H1 (cell line): ENCODE measurements around the gene PDCD5. TPM values are rescaled to one million over a fixed set of nuclear protein-coding genes. Genes with fewer than 3 reads are reported as not detected.

ENCODE experiments used
- CTCF ChIA-PET: fragments of 300-600 bp; sonication (Branson Sonifier 250); formaldehyde crosslinking; loops from one replicate; lab custom pipeline; 2021; ENCODE audit not compliant: partially characterized antibody; lab: Charles Lee
- POLR2A ChIA-PET: fragments of 300-600 bp; sonication (Branson Sonifier 250); formaldehyde crosslinking; loops from one replicate; lab custom pipeline; 2021; ENCODE audit warnings: inconsistent platforms; ENCODE audit not compliant: partially characterized antibody; lab: Charles Lee
- DNase-seq, 2 experiments: peaks; one replicate each; pipeline versions ENCODE4 v3.0.0 to v3.0.0-alpha.2; 2010 to 2022; ENCODE audit warnings: low spot score in 2 of 2, low read depth in 1 of 2, mixed read lengths in 1 of 2
- FAIRE-seq: peaks from 2 replicates; lab custom pipeline; 2011; peaks lifted over from hg19 to GRCh38; lab: Jason Lieb, UNC
- H2AFZ ChIP-seq: 2 replicates; pipeline ENCODE4 v1.8.1; 2012; ENCODE audit warnings: low read length, inconsistent platforms
- H2AK5ac ChIP-seq: 2 replicates; pipeline ENCODE4 v1.6.1; 2013; ENCODE audit warnings: low read depth, low read length
- H2BK120ac ChIP-seq: replicated peaks from 2 replicates; pipeline ENCODE3; 2013; ENCODE audit warnings: low read depth, low read length, inconsistent platforms
- H2BK12ac ChIP-seq: 2 replicates; pipeline ENCODE4 v1.6.1; 2013; ENCODE audit warnings: low read depth, low read length
- H2BK15ac ChIP-seq: 2 replicates; pipeline ENCODE4 v1.6.1; 2013; ENCODE audit warnings: low read length
- H2BK20ac ChIP-seq: 2 replicates; pipeline ENCODE4 v1.6.1; 2013; ENCODE audit warnings: low read length
- H2BK5ac ChIP-seq: 2 replicates; pipeline ENCODE4 v1.6.1; 2013; ENCODE audit warnings: low read depth, low read length
- H3K14ac ChIP-seq: 2 replicates; pipeline ENCODE4 v1.6.1; 2013; ENCODE audit warnings: inconsistent platforms; ENCODE audit not compliant: insufficient read length
- H3K18ac ChIP-seq: 2 replicates; pipeline ENCODE4 v1.6.1; 2013; ENCODE audit warnings: low read length; ENCODE audit errors: extremely low read depth
- H3K23ac ChIP-seq: 2 replicates; pipeline ENCODE4 v1.6.1; 2013; ENCODE audit warnings: inconsistent platforms; ENCODE audit not compliant: insufficient read length
- H3K23me2 ChIP-seq: 2 replicates; pipeline ENCODE4 v1.6.1; 2013; ENCODE audit warnings: low read depth, low read length
- H3K27ac ChIP-seq: 2 replicates; pipeline ENCODE4 v1.6.1; 2011; ENCODE audit warnings: low read depth, low read length, inconsistent platforms
- H3K27me3 ChIP-seq, 4 experiments: replicated peaks in 1 of 4; 1 replicate in 1 of 4; 2 replicates in 3 of 4; pipeline versions ENCODE4 v1.6.1 to v1.8.1; 2011 to 2013; ENCODE audit warnings: low read length in 3 of 4, mild to moderate bottlenecking in 3 of 4, inconsistent platforms in 2 of 4, mixed read lengths in 2 of 4, moderate library complexity in 1 of 4; ENCODE audit not compliant: control insufficient read depth in 3 of 4, insufficient read depth in 3 of 4; ENCODE audit errors: extremely low read depth in 1 of 4
- H3K36me3 ChIP-seq, 4 experiments: 2 replicates each; pipeline versions ENCODE4 v1.6.1 to v1.8.1; 2011 to 2013; ENCODE audit warnings: mild to moderate bottlenecking in 4 of 4, low read length in 3 of 4, moderate library complexity in 2 of 4, control low read depth in 1 of 4, inconsistent platforms in 1 of 4; ENCODE audit not compliant: insufficient read depth in 4 of 4, control insufficient read depth in 2 of 4
- H3K4ac ChIP-seq: replicated peaks from 2 replicates; pipeline ENCODE3; 2013; ENCODE audit warnings: low read length, low read depth, mixed read lengths, inconsistent platforms; ENCODE audit not compliant: insufficient read length
- H3K4me1 ChIP-seq, 4 experiments: replicated peaks in 1 of 4; 1 replicate in 1 of 4; 2 replicates in 3 of 4; pipeline versions ENCODE4 v1.6.1 to v1.8.1; 2011 to 2013; ENCODE audit warnings: low read length in 3 of 4, inconsistent platforms in 2 of 4, mixed read lengths in 1 of 4; ENCODE audit not compliant: insufficient read depth in 4 of 4, control insufficient read depth in 3 of 4
- H3K4me2 ChIP-seq, 2 experiments: 2 replicates each; pipeline versions ENCODE4 v1.6.1 to v1.8.1; 2011 to 2013; ENCODE audit warnings: low read depth in 2 of 2, low read length in 2 of 2, control low read depth in 1 of 2, inconsistent platforms in 1 of 2, mild to moderate bottlenecking in 1 of 2; ENCODE audit not compliant: insufficient read depth in 1 of 2
- H3K4me3 ChIP-seq, 4 experiments: fragments of 200-600, 300-600 bp in 1 of 4; sonication (generic), shearing (Covaris generic), sonication (Bioruptor Twin) in 1 of 4; 2 replicates each; pipeline versions ENCODE4 v1.5.1 to v1.8.1; 2011 to 2016; ENCODE audit warnings: low read length in 4 of 4, low read depth in 3 of 4, control low read depth in 2 of 4, inconsistent platforms in 2 of 4, mild to moderate bottlenecking in 2 of 4, mixed read lengths in 1 of 4, moderate library complexity in 1 of 4; ENCODE audit not compliant: insufficient read depth in 2 of 4; ENCODE audit errors: extremely low read depth in 1 of 4
- H3K56ac ChIP-seq: replicated peaks from 2 replicates; pipeline ENCODE3; 2013; ENCODE audit warnings: low read depth, mild to moderate bottlenecking, mixed read lengths, low read length, inconsistent platforms; ENCODE audit not compliant: insufficient read length
- H3K79me1 ChIP-seq: 2 replicates; pipeline ENCODE4 v1.6.1; 2013; ENCODE audit warnings: low read depth, low read length, control low read depth
- H3K79me2 ChIP-seq, 2 experiments: 2 replicates each; pipeline versions ENCODE4 v1.6.1 to v1.8.1; 2012 to 2013; ENCODE audit warnings: low read length in 2 of 2, mild to moderate bottlenecking in 2 of 2, inconsistent platforms in 1 of 2; ENCODE audit not compliant: insufficient read depth in 2 of 2, control insufficient read depth in 1 of 2
- H3K9ac ChIP-seq, 4 experiments: replicated peaks in 1 of 4; 1 replicate in 1 of 4; 2 replicates in 3 of 4; pipeline versions ENCODE4 v1.6.1 to v1.8.1; 2011 to 2013; ENCODE audit warnings: low read depth in 3 of 4, low read length in 3 of 4, control low read depth in 2 of 4, mild to moderate bottlenecking in 2 of 4, moderate library complexity in 2 of 4, inconsistent platforms in 1 of 4; ENCODE audit errors: extremely low read depth in 1 of 4
- H3K9me3 ChIP-seq, 2 experiments: 2 replicates each; pipeline versions ENCODE4 v1.6.1 to v1.8.1; 2012 to 2013; ENCODE audit warnings: mild to moderate bottlenecking in 2 of 2, moderate library complexity in 2 of 2, control low read depth in 1 of 2, inconsistent platforms in 1 of 2, low read depth in 1 of 2, low read length in 1 of 2, mixed read lengths in 1 of 2; ENCODE audit not compliant: insufficient read depth in 2 of 2
- H4K20me1 ChIP-seq, 2 experiments: replicated peaks in 1 of 2; 2 replicates each; pipeline versions ENCODE3 to v1.8.1; 2011 to 2013; ENCODE audit warnings: inconsistent platforms in 2 of 2, low read length in 2 of 2, mild to moderate bottlenecking in 1 of 2; ENCODE audit not compliant: insufficient read depth in 2 of 2, control insufficient read depth in 1 of 2
- H4K5ac ChIP-seq: 2 replicates; pipeline ENCODE4 v1.6.1; 2013; ENCODE audit warnings: low read length, low read depth, mixed read lengths, inconsistent platforms; ENCODE audit not compliant: insufficient read length
- H4K8ac ChIP-seq: 2 replicates; pipeline ENCODE4 v1.8.0; 2013; ENCODE audit warnings: mild to moderate bottlenecking, moderate library complexity, low read length, inconsistent platforms; ENCODE audit not compliant: insufficient read depth; ENCODE audit errors: extremely low read depth
- H4K91ac ChIP-seq: replicated peaks from 2 replicates; pipeline ENCODE3; 2013; ENCODE audit warnings: low read length, mixed read lengths, inconsistent platforms; ENCODE audit not compliant: insufficient read length
- GABPA ChIP-seq: IDR thresholded peaks from 2 replicates; pipeline ENCODE4 v1.6.1; 2011; ENCODE audit warnings: mild to moderate bottlenecking, low read length, moderate library complexity, borderline replicate concordance; ENCODE audit not compliant: insufficient read depth
- SRF ChIP-seq: IDR thresholded peaks from 2 replicates; pipeline ENCODE4 v1.6.1; 2011; ENCODE audit warnings: mild to moderate bottlenecking, low read depth, low read length, moderate library complexity
- TAF7 ChIP-seq: optimal IDR thresholded peaks from 2 replicates; pipeline ENCODE3; 2011; ENCODE audit warnings: low read depth, mild to moderate bottlenecking, inconsistent platforms, low read length, moderate library complexity, borderline replicate concordance
- TBP ChIP-seq: IDR thresholded peaks from 2 replicates; pipeline ENCODE4 v1.6.1; 2011; ENCODE audit warnings: low read depth, low read length, improper control_type of control experiment
- WGBS, 2 experiments: shearing (Covaris generic) in 1 of 2; methylation state at CpG; one replicate each; pipeline versions ENCODE4 v1.1.6 to v1.1.7; 2013 to 2015; ENCODE audit warnings: low lambda C conversion rate in 2 of 2, mixed read lengths in 2 of 2, inconsistent platforms in 1 of 2, low coverage in 1 of 2, missing lambda C conversion rate in 1 of 2; ENCODE audit not compliant: insufficient replicate concordance in 2 of 2, insufficient coverage in 1 of 2, insufficient read length in 1 of 2; ENCODE audit errors: extremely low coverage in 1 of 2, missing lambda C conversion rate in 1 of 2; 5-methylcytosine and 5-hydroxymethylcytosine counted together
- polyA plus RNA-seq, 7 experiments: library from polyadenylated mRNA; depleted of rRNA in 3 of 7; stranded (reverse) in 5 of 7; unstranded in 2 of 7; fragments of >200 nt in 5 of 7; fragments of 200-250 nt in 2 of 7; gene quantifications; 1 replicate in 5 of 7; 2 replicates in 1 of 7; 4 replicates in 1 of 7; pipeline versions ENCODE4 v1.2.1 to v1.2.3, GENCODE V29; 2011 to 2013; ENCODE audit warnings: missing spikeins in 2 of 7, mixed read lengths in 2 of 7
- total RNA-seq: library from RNA; stranded (reverse); fragmentation: NEBNext Ultra II Directional; extraction: Animal tissue kit (Norgen Biotek cat#: 25700); gene quantifications from 2 replicates; pipeline ENCODE4 v1.2.1, GENCODE V29; 2021

Gene PDCD5
- total and polyA plus RNA-seq, 2 of the 8 experiments (the other 6 are each of a cell fraction or from before 2014, with no cell fraction given), result 43.2 to 98.8 TPM

- Histone ChIP-seq H2AK5ac (no peak overlapping the region), H2BK5ac (no peak overlapping the region), H3K36me3 (no peaks in the 10 kb centered on the region), H2BK20ac (no peak overlapping the region), H3K27me3 (no peaks in the 10 kb centered on the region), H3K4me3 (no peak overlapping the region), H3K18ac (no peak overlapping the region), H3K27ac (no peak overlapping the region), H4K5ac (no peak overlapping the region), H3K4ac (no peak overlapping the region), H4K91ac (no peak overlapping the region), H3K56ac (no peak overlapping the region), H2AFZ (no peak overlapping the region), H3K79me2 (no peaks in the 10 kb centered on the region), H3K79me1 (no peaks in the 10 kb centered on the region), H4K8ac (no peak overlapping the region), H2BK15ac (no peak overlapping the region), H4K20me1 (peaks cover 0 to 2% of the 10 kb centered on the region in 2 experiments), H3K4me1 (no peaks in the 10 kb centered on the region), H3K9me3 (peaks cover 0 to 16% of the 10 kb centered on the region in 2 experiments; a peak in 3 of 4 replicates), H3K9ac (no peak overlapping the region), H3K23me2 (no peaks in the 10 kb centered on the region), H2BK12ac (no peak overlapping the region), H2BK120ac (no peak overlapping the region), H3K14ac (no peak overlapping the region), H3K23ac (no peak overlapping the region), H3K4me2 (no peak overlapping the region)
- TF ChIP-seq TAF7, result no peak
- no peak for TF ChIP-seq SRF
- TF ChIP-seq TBP, result no peak
- no peak for TF ChIP-seq GABPA
- ChIA-PET POLR2A (interaction anchor here (0.6 kb wide), 1 partner anchor 14 kb away, joined by 3 read pairs; no protein-coding TSS in a partner anchor), CTCF (no interaction called here)
- no peak for FAIRE-seq
- WGBS, 2 experiments, result 81% methylated on average over 5 of the region's 5 CpGs; no CpG with 5 or more reads in 1 of the 2 experiments
- no peak for DNase-seq
These were observed 43.4 kb upstream of the PDCD5 start for GRCh38 chr19:32537580-32537979.
